Skeletal muscle tissue (tissue), 5 donors: ENCODE data around the gene HCLS1. TPM values are rescaled to one million over a fixed set of nuclear protein-coding genes. Genes with fewer than 3 reads are reported as not detected.

Experiments
- H3K27ac ChIP-seq: one replicate; pipeline ENCODE4 v1.7.0; 2013; ENCODE audit warnings: mild to moderate bottlenecking, low read depth, low read length, inconsistent platforms
- H3K27me3 ChIP-seq, 3 donors: one replicate each; pipeline ENCODE4 v1.7.0; 2013; ENCODE audit warnings: low read length in 3 of 3; ENCODE audit not compliant: control insufficient read depth in 3 of 3, insufficient read depth in 3 of 3
- H3K36me3 ChIP-seq, 3 donors: one replicate each; pipeline ENCODE4 v1.7.0; 2013; ENCODE audit warnings: low read length in 3 of 3; ENCODE audit not compliant: control insufficient read depth in 3 of 3, insufficient read depth in 3 of 3
- H3K4me1 ChIP-seq, 3 donors: one replicate each; pipeline ENCODE4 v1.7.0; 2013; ENCODE audit warnings: low read length in 3 of 3, mild to moderate bottlenecking in 3 of 3; ENCODE audit not compliant: control insufficient read depth in 3 of 3, insufficient read depth in 3 of 3
- H3K4me3 ChIP-seq, 3 donors: one replicate each; pipeline ENCODE4 v1.7.0; 2013; ENCODE audit warnings: low read length in 3 of 3
- H3K9ac ChIP-seq, 3 donors: one replicate each; pipeline ENCODE4 v1.7.0; 2013; ENCODE audit warnings: low read length in 3 of 3, mild to moderate bottlenecking in 3 of 3, moderate library complexity in 2 of 3, low read depth in 1 of 3
- H3K9me3 ChIP-seq, 3 donors: one replicate each; pipeline ENCODE4 v1.7.0; 2013; ENCODE audit warnings: low read length in 3 of 3; ENCODE audit not compliant: control insufficient read depth in 3 of 3
- small RNA-seq: library from RNA; depleted of rRNA; stranded (forward); fragments of <200 nt; gene quantifications from one replicate; pipeline ENCODE3, GENCODE V24; 2014
- total RNA-seq: library from RNA; depleted of rRNA; stranded (reverse); fragments of >200 nt; gene quantifications from one replicate; pipeline ENCODE4 v1.2.3, GENCODE V29; 2014
- donor health status: Osteomylitis.

Gene HCLS1
- total RNA-seq, 1 donor from 2014 or later, result 9.4 TPM

DNA sequence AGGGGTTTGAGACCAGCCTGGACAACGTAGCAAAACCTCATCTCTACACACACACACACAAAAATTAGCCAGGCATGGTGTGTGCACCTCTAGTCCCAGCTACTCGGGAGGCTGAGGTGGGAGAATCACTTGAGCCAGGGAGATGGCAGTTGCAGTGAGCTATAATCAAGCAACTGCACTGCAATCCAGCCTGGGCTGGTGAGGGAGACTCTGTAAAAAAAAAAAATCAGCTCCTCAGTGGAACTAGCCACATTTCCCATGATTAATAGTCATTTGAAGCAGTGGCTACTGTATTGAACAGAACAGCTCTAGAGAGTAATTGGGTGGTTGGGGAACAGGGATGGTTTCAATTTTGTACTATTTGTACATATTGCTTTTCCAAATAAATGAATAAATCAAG is 79.0 kb downstream of the HCLS1 start:
- Histone ChIP-seq H3K9ac (no peak overlapping the region), H3K27me3 (no peaks in the 10 kb centered on the region), H3K9me3 (no peaks in the 10 kb centered on the region), H3K36me3 (no peaks in the 10 kb centered on the region), H3K4me3 (no peak overlapping the region), H3K27ac (no peak overlapping the region), H3K4me1 (no peaks in the 10 kb centered on the region)

Small RNA genes lying within 50 kb of the gene (small RNA-seq; reads per million reads assigned to genes)
- gene RNU4-62P, result not detected

Other genes starting within 250 kb of the HCLS1 start
- gene POLQ, start 114.9 kb downstream of the HCLS1 start, total RNA-seq, result 5.7 TPM
- gene ARGFX, start 93.0 kb downstream of the HCLS1 start, total RNA-seq, result not detected
- 4.2 TPM for gene FBXO40, start 67.5 kb downstream of the HCLS1 start, total RNA-seq
- gene GOLGB1, start 88.8 kb upstream of the HCLS1 start, total RNA-seq, result 20.4 TPM
- gene IQCB1, start 174.2 kb upstream of the HCLS1 start, total RNA-seq, result 16.2 TPM
- gene EAF2, start 174.3 kb upstream of the HCLS1 start, total RNA-seq, result 12.5 TPM
- 33.4 TPM for gene SLC15A2, start 233.5 kb upstream of the HCLS1 start, total RNA-seq